ENCODE results near the gene AFF3.

- no peak for TF ChIP-seq POLR2A (IDR thresholded peaks at IDR 0.05; ENCODE audit: low read depth, low read length)
- TF ChIP-seq CTCF (IDR thresholded peaks at IDR 0.05 in 2 of 3, conservative IDR thresholded peaks at IDR 0.05 in 1 of 3; ENCODE audit: control insufficient read depth in 2 of 3, extremely low read depth in 1 of 3, insufficient read depth in 1 of 3, low read depth in 3 of 3, low read length in 3 of 3): no peak
- TF ChIP-seq TAF1 (IDR thresholded peaks at IDR 0.05; ENCODE audit: borderline replicate concordance, low read depth, low read length): no peak
- TF ChIP-seq CEBPB (IDR thresholded peaks at IDR 0.05; ENCODE audit: borderline replicate concordance in 1 of 2, low read depth in 2 of 2, low read length in 2 of 2): no peak
- TF ChIP-seq JUNB (IDR thresholded peaks at IDR 0.05): no peak
- TF ChIP-seq ZNF274 (IDR thresholded peaks at IDR 0.05; ENCODE audit: insufficient read depth, insufficient read length): no peak
- no peak for TF ChIP-seq SIN3A (IDR thresholded peaks at IDR 0.05; ENCODE audit: low read depth, low read length)
- no peak for TF ChIP-seq EP300 (IDR thresholded peaks at IDR 0.05; ENCODE audit: borderline replicate concordance in 1 of 2, control insufficient read depth in 1 of 2, low read depth in 2 of 2, low read length in 2 of 2)
- no peak for TF ChIP-seq MEF2A (IDR thresholded peaks at IDR 0.05; ENCODE audit: insufficient read depth, low read depth, low read length)
- TF ChIP-seq ZNF592 (IDR thresholded peaks at IDR 0.05): no peak
- no peak for TF ChIP-seq NFIC (IDR thresholded peaks at IDR 0.05; ENCODE audit: low read depth, low read length)
- no peak for TF ChIP-seq PAX8 (IDR thresholded peaks at IDR 0.05)
- no peak for TF ChIP-seq SP1 (IDR thresholded peaks at IDR 0.05; ENCODE audit: low read depth, low read length)
- TF ChIP-seq TCF7 (IDR thresholded peaks at IDR 0.05; ENCODE audit: borderline replicate concordance): no peak
Measured at GRCh38 chr2:100176925-100177324, 34.5 kb upstream of the AFF3 start.

Data from GM12878 (cell line).